Thyroid gland (tissue), 4 donors: ENCODE results near the gene GALNTL6.

Experiments
- CTCF ChIP-seq, 6 experiments: fragments of 200-600 bp in 3 of 6; fragments of 450-650 bp in 3 of 6; sonication (generic) in 3 of 6; IDR thresholded peaks; one replicate each; pipeline ENCODE4 v1.5.1; 2016 to 2019; ENCODE audit warnings: antibody characterized with exemption in 6 of 6, mild to moderate bottlenecking in 2 of 6, inconsistent platforms in 1 of 6, moderate library complexity in 1 of 6
- POLR2A ChIP-seq, 2 donors: fragments of 450-650 bp; IDR thresholded peaks; one replicate each; pipeline ENCODE4 v1.6.1; 2017; ENCODE audit warnings: antibody characterized with exemption in 2 of 2, mild to moderate bottlenecking in 2 of 2, moderate library complexity in 1 of 2

GRCh38 chr4:171929477-171929876 lies 116.3 kb downstream of the GALNTL6 start:
- no peak for TF ChIP-seq CTCF (IDR thresholded peaks at IDR 0.05)
- TF ChIP-seq POLR2A (IDR thresholded peaks at IDR 0.05) = no peak
